Measurements from ENCODE around the gene MFN1.

Gene MFN1

DNA sequence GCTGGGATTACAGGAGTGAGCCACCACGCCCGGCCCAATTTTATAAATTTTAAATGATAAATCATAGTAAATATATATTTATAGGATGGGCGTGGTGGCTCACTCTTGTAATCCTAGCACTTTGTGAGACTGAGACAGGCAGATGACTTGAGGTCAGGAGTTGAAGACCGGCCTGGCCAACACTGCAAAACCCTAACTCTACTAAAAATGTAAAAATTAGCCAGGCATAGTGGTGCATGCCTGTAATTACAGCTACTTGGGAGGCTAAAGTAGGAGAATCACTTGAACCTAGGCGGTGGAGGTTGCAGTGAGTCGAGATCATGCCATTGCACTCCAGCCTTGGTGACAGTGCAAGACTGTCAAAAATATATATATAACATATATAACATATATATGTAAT, 26.4 kb downstream of the MFN1 start:
- POLR2A ChIA-PET = interaction anchor here (0.8 kb wide), 1 partner anchor 27 kb away, joined by 3 read pairs; the partner anchor contains the start of gene MFN1
- Histone ChIP-seq H3K9me3 (ENCODE audit: control insufficient read depth, insufficient read depth, low read depth, low read length) (no peaks in the 10 kb centered on the region), H3K27ac (ENCODE audit: extremely low read depth, low read depth, low read length) (no peak overlapping the region), H3K36me3 (ENCODE audit: control insufficient read depth in 2 of 2, insufficient read depth in 1 of 2, low read length in 2 of 2) (peaks cover 7 to 43% of the 10 kb centered on the region in 2 experiments), H3K4me1 (ENCODE audit: control insufficient read depth, insufficient read depth, low read length) (no peaks in the 10 kb centered on the region), H3K4me3 (ENCODE audit: low read depth, low read length) (no peak overlapping the region)
- CTCF ChIA-PET = no interaction called here
- TF ChIP-seq ZNF24 (tag by site-specific recombination; IDR thresholded peaks at IDR 0.05) = no peak
- TF ChIP-seq RBAK (tag by site-specific recombination; IDR thresholded peaks at IDR 0.05) = no peak
- no peak for TF ChIP-seq ZNF660 (tag by site-specific recombination; IDR thresholded peaks at IDR 0.05)
- no peak for TF ChIP-seq MZF1 (tag by site-specific recombination; IDR thresholded peaks at IDR 0.05; ENCODE audit: borderline replicate concordance)
- TF ChIP-seq ZNF621 (tag by site-specific recombination; IDR thresholded peaks at IDR 0.05) = no peak
- no peak for TF ChIP-seq ZNF174 (tag by site-specific recombination; IDR thresholded peaks at IDR 0.05)
- no peak for TF ChIP-seq SETDB1 (IDR thresholded peaks at IDR 0.05; ENCODE audit: insufficient read length, low read length)
- TF ChIP-seq ZBTB17 (tag by site-specific recombination; IDR thresholded peaks at IDR 0.05) = no peak
- TF ChIP-seq GLI2 (tag by site-specific recombination; IDR thresholded peaks at IDR 0.05; ENCODE audit: borderline replicate concordance, low read depth) = no peak

DNA sequence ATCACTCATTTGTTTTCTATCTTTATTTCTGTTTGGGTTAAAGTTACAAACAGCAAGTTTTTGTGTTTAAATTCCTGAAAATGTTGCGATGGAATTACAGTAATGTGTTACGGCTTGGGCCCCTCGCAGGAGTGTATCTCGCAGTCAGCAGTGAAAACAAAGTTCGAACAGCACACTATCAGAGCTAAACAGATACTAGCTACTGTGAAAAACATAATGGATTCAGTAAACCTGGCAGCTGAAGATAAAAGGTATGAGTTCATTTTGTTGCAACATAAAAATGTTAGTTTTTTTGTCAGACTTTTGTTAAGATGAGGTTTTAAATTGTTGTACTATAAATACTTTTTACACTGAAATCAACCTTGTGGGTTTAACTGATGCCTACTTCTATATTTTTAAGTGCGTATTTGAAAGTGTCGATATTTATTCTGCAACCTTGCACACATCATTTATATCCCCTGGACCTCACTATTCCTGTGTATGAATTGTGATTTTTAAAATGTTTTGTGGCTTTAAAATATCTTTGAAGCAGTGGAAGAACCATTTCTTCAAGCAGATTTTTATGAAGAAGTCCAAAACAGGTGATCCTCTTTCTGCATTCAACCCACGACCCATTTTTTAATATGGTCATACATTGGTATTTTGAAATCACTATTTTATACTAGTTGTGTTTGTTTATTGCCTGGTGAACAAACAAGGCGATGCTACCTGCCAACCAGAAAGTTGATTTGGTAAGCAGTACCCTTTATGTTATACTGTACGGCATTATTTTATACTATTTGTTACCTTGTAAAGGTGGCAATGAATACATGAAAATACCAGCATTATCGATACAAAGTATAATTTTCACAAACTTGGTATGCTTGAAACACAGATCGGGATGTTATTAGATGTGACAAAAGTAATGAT, 27.8 kb downstream of the MFN1 start:
- peaks cover 7 to 49% of the 10 kb centered on the region in 2 experiments for H3K36me3 ChIP-seq (ENCODE audit: control insufficient read depth in 2 of 2, insufficient read depth in 1 of 2, low read length in 2 of 2)
- CTCF ChIA-PET = no interaction called here
- POLR2A ChIA-PET = no interaction called here
- H3K4me1 ChIP-seq (ENCODE audit: control insufficient read depth, insufficient read depth, low read length) = no peaks in the 10 kb centered on the region
- TF ChIP-seq ZNF2 (tag by site-specific recombination; IDR thresholded peaks at IDR 0.05) (no peak), ZNF138 (tag by site-specific recombination; IDR thresholded peaks at IDR 0.05; ENCODE audit: borderline replicate concordance) (no peak), ZBTB21 (tag by site-specific recombination; IDR thresholded peaks at IDR 0.05) (no peak), ZNF155 (tag by site-specific recombination; IDR thresholded peaks at IDR 0.05) (no peak)
- TF ChIP-seq, protein P1, sequence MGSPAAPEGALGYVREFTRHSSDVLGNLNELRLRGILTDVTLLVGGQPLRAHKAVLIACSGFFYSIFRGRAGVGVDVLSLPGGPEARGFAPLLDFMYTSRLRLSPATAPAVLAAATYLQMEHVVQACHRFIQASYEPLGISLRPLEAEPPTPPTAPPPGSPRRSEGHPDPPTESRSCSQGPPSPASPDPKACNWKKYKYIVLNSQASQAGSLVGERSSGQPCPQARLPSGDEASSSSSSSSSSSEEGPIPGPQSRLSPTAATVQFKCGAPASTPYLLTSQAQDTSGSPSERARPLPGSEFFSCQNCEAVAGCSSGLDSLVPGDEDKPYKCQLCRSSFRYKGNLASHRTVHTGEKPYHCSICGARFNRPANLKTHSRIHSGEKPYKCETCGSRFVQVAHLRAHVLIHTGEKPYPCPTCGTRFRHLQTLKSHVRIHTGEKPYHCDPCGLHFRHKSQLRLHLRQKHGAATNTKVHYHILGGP (tag by site-specific recombination; IDR thresholded peaks at IDR 0.05) = no peak
- H3K27ac ChIP-seq (ENCODE audit: extremely low read depth, low read depth, low read length) = no peak overlapping the region
- no peak overlapping the region for H3K4me3 ChIP-seq (ENCODE audit: low read depth, low read length)
- no peaks in the 10 kb centered on the region for H3K9me3 ChIP-seq (ENCODE audit: control insufficient read depth, insufficient read depth, low read depth, low read length)

DNA sequence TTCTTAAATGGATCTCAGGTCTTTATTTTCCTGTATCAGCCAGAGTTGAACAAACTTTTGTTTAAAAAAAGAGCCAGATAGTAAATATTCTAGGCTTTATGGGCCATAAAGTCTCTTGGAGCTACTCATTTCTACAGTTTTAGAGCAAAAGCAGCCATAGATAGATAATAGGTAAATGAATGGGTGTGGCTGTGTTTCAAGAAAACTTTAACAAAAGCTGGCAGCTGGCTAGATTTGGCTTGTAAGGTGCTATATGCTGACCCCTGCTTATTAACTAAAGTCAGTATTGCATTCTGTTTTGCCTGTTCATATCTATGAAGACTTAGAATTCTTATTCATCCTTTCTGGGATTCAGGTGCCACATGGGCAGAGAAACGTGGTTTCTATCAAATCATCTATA, 29.0 kb downstream of the MFN1 start:
- H3K9me3 ChIP-seq (ENCODE audit: control insufficient read depth, insufficient read depth, low read depth, low read length) = no peaks in the 10 kb centered on the region
- H3K36me3 ChIP-seq (ENCODE audit: control insufficient read depth in 2 of 2, insufficient read depth in 1 of 2, low read length in 2 of 2) = peaks cover 7 to 57% of the 10 kb centered on the region in 2 experiments
- no peak overlapping the region for H3K4me3 ChIP-seq (ENCODE audit: low read depth, low read length)
- CTCF ChIA-PET = no interaction called here
- no peak overlapping the region for H3K27ac ChIP-seq (ENCODE audit: extremely low read depth, low read depth, low read length)
- TF ChIP-seq ZNF629 (tag by site-specific recombination; IDR thresholded peaks at IDR 0.05) = no peak
- no peak for TF ChIP-seq ZNF555 (tag by site-specific recombination; conservative IDR thresholded peaks at IDR 0.05)
- no peak for TF ChIP-seq ZFP69B (tag by site-specific recombination; IDR thresholded peaks at IDR 0.05)
- TF ChIP-seq, protein P2, sequence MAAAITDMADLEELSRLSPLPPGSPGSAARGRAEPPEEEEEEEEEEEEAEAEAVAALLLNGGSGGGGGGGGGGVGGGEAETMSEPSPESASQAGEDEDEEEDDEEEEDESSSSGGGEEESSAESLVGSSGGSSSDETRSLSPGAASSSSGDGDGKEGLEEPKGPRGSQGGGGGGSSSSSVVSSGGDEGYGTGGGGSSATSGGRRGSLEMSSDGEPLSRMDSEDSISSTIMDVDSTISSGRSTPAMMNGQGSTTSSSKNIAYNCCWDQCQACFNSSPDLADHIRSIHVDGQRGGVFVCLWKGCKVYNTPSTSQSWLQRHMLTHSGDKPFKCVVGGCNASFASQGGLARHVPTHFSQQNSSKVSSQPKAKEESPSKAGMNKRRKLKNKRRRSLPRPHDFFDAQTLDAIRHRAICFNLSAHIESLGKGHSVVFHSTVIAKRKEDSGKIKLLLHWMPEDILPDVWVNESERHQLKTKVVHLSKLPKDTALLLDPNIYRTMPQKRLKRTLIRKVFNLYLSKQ (tag by site-specific recombination; IDR thresholded peaks at IDR 0.05; ENCODE audit: borderline replicate concordance) = no peak
- TF ChIP-seq, protein P3, sequence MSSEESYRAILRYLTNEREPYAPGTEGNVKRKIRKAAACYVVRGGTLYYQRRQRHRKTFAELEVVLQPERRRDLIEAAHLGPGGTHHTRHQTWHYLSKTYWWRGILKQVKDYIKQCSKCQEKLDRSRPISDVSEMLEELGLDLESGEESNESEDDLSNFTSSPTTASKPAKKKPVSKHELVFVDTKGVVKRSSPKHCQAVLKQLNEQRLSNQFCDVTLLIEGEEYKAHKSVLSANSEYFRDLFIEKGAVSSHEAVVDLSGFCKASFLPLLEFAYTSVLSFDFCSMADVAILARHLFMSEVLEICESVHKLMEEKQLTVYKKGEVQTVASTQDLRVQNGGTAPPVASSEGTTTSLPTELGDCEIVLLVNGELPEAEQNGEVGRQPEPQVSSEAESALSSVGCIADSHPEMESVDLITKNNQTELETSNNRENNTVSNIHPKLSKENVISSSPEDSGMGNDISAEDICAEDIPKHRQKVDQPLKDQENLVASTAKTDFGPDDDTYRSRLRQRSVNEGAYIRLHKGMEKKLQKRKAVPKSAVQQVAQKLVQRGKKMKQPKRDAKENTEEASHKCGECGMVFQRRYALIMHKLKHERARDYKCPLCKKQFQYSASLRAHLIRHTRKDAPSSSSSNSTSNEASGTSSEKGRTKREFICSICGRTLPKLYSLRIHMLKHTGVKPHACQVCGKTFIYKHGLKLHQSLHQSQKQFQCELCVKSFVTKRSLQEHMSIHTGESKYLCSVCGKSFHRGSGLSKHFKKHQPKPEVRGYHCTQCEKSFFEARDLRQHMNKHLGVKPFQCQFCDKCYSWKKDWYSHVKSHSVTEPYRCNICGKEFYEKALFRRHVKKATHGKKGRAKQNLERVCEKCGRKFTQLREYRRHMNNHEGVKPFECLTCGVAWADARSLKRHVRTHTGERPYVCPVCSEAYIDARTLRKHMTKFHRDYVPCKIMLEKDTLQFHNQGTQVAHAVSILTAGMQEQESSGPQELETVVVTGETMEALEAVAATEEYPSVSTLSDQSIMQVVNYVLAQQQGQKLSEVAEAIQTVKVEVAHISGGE (tag by site-specific recombination; conservative IDR thresholded peaks at IDR 0.05; ENCODE audit: low read depth) = no peak
- TF ChIP-seq ZNF747 (tag by site-specific recombination; IDR thresholded peaks at IDR 0.05) = no peak
- no peak for TF ChIP-seq ZNF23 (tag by site-specific recombination; IDR thresholded peaks at IDR 0.05; ENCODE audit: borderline replicate concordance)
- TF ChIP-seq, protein P4, sequence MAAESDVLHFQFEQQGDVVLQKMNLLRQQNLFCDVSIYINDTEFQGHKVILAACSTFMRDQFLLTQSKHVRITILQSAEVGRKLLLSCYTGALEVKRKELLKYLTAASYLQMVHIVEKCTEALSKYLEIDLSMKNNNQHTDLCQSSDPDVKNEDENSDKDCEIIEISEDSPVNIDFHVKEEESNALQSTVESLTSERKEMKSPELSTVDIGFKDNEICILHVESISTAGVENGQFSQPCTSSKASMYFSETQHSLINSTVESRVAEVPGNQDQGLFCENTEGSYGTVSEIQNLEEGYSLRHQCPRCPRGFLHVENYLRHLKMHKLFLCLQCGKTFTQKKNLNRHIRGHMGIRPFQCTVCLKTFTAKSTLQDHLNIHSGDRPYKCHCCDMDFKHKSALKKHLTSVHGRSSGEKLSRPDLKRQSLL (tag by site-specific recombination; IDR thresholded peaks at IDR 0.05) = no peak
- no peaks in the 10 kb centered on the region for H3K4me1 ChIP-seq (ENCODE audit: control insufficient read depth, insufficient read depth, low read length)
- POLR2A ChIA-PET = no interaction called here
